ENCODE measurements around the gene OPN5. TPM values are rescaled to one million over a fixed set of nuclear protein-coding genes. Genes with fewer than 3 reads are reported as not detected.

The OPN5 gene
- total and polyA plus RNA-seq, 7 donors, result not detected

Small RNA genes lying within 50 kb of the gene (small RNA-seq; reads per million reads assigned to genes)
- 0 to 0.24 (median 0.11) reads per million in 3 donors for gene RNU1-105P

Other genes starting within 250 kb of the OPN5 start
- gene ADGRF4, start 83.5 kb upstream of the OPN5 start, total RNA-seq, result under 1 TPM in 1 of 4 donors, not detected in 3; 0.28 TPM
- 1 to 10 TPM in 2 of 3 donors, under 1 TPM in 1; 0.46 to 1.5 (median 1.2) TPM for gene ADGRF4, start 83.5 kb upstream of the OPN5 start, polyA plus RNA-seq